CD4-positive, CD25-positive, alpha-beta regulatory T cell (primary cell): ENCODE data around the gene HHIP. TPM values are rescaled to one million over a fixed set of nuclear protein-coding genes. Genes with fewer than 3 reads are reported as not detected.
"Not testable (repeated sequence)": the region's sequence is repeated elsewhere in the genome, so short reads cannot be mapped to it uniquely, and the experiment has no call there.

Experiments used
- ATAC-seq, 2 donors: fragments of 150-1000 bp; cut with Tn5 transposase; one replicate each; pipeline ENCODE4 v1.10.0; 2021; ENCODE audit warnings: low read depth in 2 of 2, moderate number of reproducible peaks in 2 of 2, moderate library complexity in 1 of 2
- DNase-seq, 3 donors: peaks; one replicate each; pipeline versions ENCODE4 v3.0.0 to v3.0.0-alpha.2; 2012 to 2022; ENCODE audit warnings: mixed read lengths in 1 of 3
- H3K27ac ChIP-seq: one replicate; pipeline ENCODE4 v1.7.0; 2013; ENCODE audit warnings: mild to moderate bottlenecking, low read length; ENCODE audit not compliant: insufficient read depth, poor library complexity, severe bottlenecking
- H3K27me3 ChIP-seq: one replicate; pipeline ENCODE4 v1.7.0; 2013; ENCODE audit warnings: low read length; ENCODE audit not compliant: control insufficient read depth, insufficient read depth
- H3K36me3 ChIP-seq: one replicate; pipeline ENCODE4 v1.7.0; 2013; ENCODE audit warnings: mild to moderate bottlenecking, low read length, moderate library complexity; ENCODE audit not compliant: control insufficient read depth, insufficient read depth
- H3K4me1 ChIP-seq: 2 replicates; pipeline ENCODE4 v1.7.0; 2013; ENCODE audit warnings: mild to moderate bottlenecking, low read length; ENCODE audit not compliant: insufficient read depth, control insufficient read depth, poor library complexity, severe bottlenecking
- H3K4me3 ChIP-seq: one replicate; pipeline ENCODE4 v1.7.0; 2013; ENCODE audit warnings: low read depth, mild to moderate bottlenecking, low read length, moderate library complexity
- H3K9me3 ChIP-seq, 2 experiments: 1 replicate in 1 of 2; 2 replicates in 1 of 2; pipeline ENCODE4 v1.7.0; 2013; ENCODE audit warnings: low read length in 2 of 2, mild to moderate bottlenecking in 1 of 2, moderate library complexity in 1 of 2; ENCODE audit not compliant: control insufficient read depth in 2 of 2
- H3K27ac Mint-ChIP-seq, 3 donors: one replicate each; pipeline ENCODE4 v1.8.0; 2020 to 2022; ENCODE audit warnings: mild to moderate bottlenecking in 3 of 3, mixed read lengths in 3 of 3, moderate library complexity in 2 of 3
- H3K27me3 Mint-ChIP-seq: one replicate; pipeline ENCODE4 v1.8.0; 2022; ENCODE audit warnings: mild to moderate bottlenecking, mixed read lengths
- H3K36me3 Mint-ChIP-seq: one replicate; pipeline ENCODE4 v1.8.0; 2020; ENCODE audit warnings: mixed read lengths
- H3K4me1 Mint-ChIP-seq, 4 donors: one replicate each; pipeline ENCODE4 v1.8.0; 2020 to 2022; ENCODE audit warnings: mixed read lengths in 4 of 4, mild to moderate bottlenecking in 1 of 4
- H3K4me3 Mint-ChIP-seq, 4 donors: one replicate each; pipeline ENCODE4 v1.8.0; 2020 to 2022; ENCODE audit warnings: mild to moderate bottlenecking in 4 of 4, mixed read lengths in 4 of 4, moderate library complexity in 3 of 4
- H3K9me3 Mint-ChIP-seq, 7 donors: one replicate each; pipeline ENCODE4 v1.8.0; 2020 to 2022; ENCODE audit warnings: mixed read lengths in 7 of 7, mild to moderate bottlenecking in 3 of 7, moderate library complexity in 2 of 7
- polyA plus RNA-seq, 4 donors: library from polyadenylated mRNA; unstranded; fragments of 300-500 nt; fragmentation: Illumina TruSeq; gene quantifications; one replicate each; pipeline ENCODE4 v1.2.3, GENCODE V29; 2021
- total RNA-seq: library from RNA; stranded (reverse); gene quantifications from one replicate; pipeline ENCODE4 v1.2.3, GENCODE V29; 2022

The HHIP gene
- total and polyA plus RNA-seq, 5 donors from 2014 or later: not detected

- H3K4me1 ChIP-seq: no peaks in the 10 kb centered on the region
- Mint-ChIP-seq H3K27me3 (no peaks in the 10 kb centered on the region), H3K36me3 (no peaks in the 10 kb centered on the region), H3K4me1 (no peaks in the 10 kb centered on the region), H3K27ac (no peak overlapping the region), H3K9me3 (peaks cover 0 to 7% (median 3%) of the 10 kb centered on the region in 7 donors), H3K4me3 (no peak overlapping the region)
- H3K9me3 ChIP-seq: no peaks in the 10 kb centered on the region
- no peak overlapping the region for H3K4me3 ChIP-seq
- H3K27ac ChIP-seq: no peak overlapping the region
- no peaks in the 10 kb centered on the region for H3K27me3 ChIP-seq
- no peak for ATAC-seq
- no peaks in the 10 kb centered on the region for H3K36me3 ChIP-seq
- DNase-seq: no peak
Measured at GRCh38 chr4:144748814-144749555, 103.0 kb downstream of the HHIP start.

GRCh38 chr4:144750348-144750747 lies 104.4 kb downstream of the HHIP start:
- Mint-ChIP-seq H3K4me3 (no peak overlapping the region), H3K4me1 (no peaks in the 10 kb centered on the region), H3K27ac (no peak overlapping the region), H3K36me3 (no peaks in the 10 kb centered on the region), H3K9me3 (peaks cover 0 to 7% (median 3%) of the 10 kb centered on the region in 7 donors), H3K27me3 (no peaks in the 10 kb centered on the region)
- ATAC-seq (no peak), DNase-seq (no peak)
- no peaks in the 10 kb centered on the region for H3K9me3 ChIP-seq
- no peaks in the 10 kb centered on the region for H3K4me1 ChIP-seq
- H3K36me3 ChIP-seq: no peaks in the 10 kb centered on the region
- no peak overlapping the region for H3K27ac ChIP-seq
- no peak overlapping the region for H3K4me3 ChIP-seq
- H3K27me3 ChIP-seq: no peaks in the 10 kb centered on the region

GRCh38 chr4:144754562-144755410 lies 108.8 kb downstream of the HHIP start:
- DNase-seq (no peak), ATAC-seq (no peak)
- H3K36me3 ChIP-seq: no peaks in the 10 kb centered on the region
- H3K9me3 ChIP-seq: no peaks in the 10 kb centered on the region
- Mint-ChIP-seq H3K27ac (no peak overlapping the region), H3K4me1 (no peaks in the 10 kb centered on the region), H3K9me3 (peaks cover 0 to 6% (median 2%) of the 10 kb centered on the region in 7 donors), H3K4me3 (no peak overlapping the region), H3K36me3 (no peaks in the 10 kb centered on the region), H3K27me3 (no peaks in the 10 kb centered on the region)
- H3K27ac ChIP-seq: no peak overlapping the region
- H3K27me3 ChIP-seq: no peaks in the 10 kb centered on the region
- no peak overlapping the region for H3K4me3 ChIP-seq
- H3K4me1 ChIP-seq: no peaks in the 10 kb centered on the region

GRCh38 chr4:144757969-144758368 lies 112.0 kb downstream of the HHIP start:
- Mint-ChIP-seq H3K9me3 (peaks cover 0 to 8% (median 3%) of the 10 kb centered on the region in 7 donors), H3K4me1 (no peaks in the 10 kb centered on the region), H3K36me3 (no peaks in the 10 kb centered on the region), H3K4me3 (no peak overlapping the region), H3K27ac (no peak overlapping the region), H3K27me3 (no peaks in the 10 kb centered on the region)
- DNase-seq (no peak), ATAC-seq (no peak)
- Histone ChIP-seq H3K27me3 (no peaks in the 10 kb centered on the region), H3K4me3 (no peak overlapping the region), H3K36me3 (no peaks in the 10 kb centered on the region), H3K27ac (no peak overlapping the region), H3K9me3 (no peaks in the 10 kb centered on the region), H3K4me1 (no peaks in the 10 kb centered on the region)

GRCh38 chr4:144768809-144769208 lies 122.9 kb downstream of the HHIP start:
- not testable (repeated sequence) for H3K4me1 ChIP-seq, H3K4me1 Mint-ChIP-seq, H3K27ac Mint-ChIP-seq, H3K4me3 Mint-ChIP-seq, H3K4me3 ChIP-seq, H3K27ac ChIP-seq, DNase-seq, H3K9me3 ChIP-seq, H3K27me3 Mint-ChIP-seq, H3K36me3 ChIP-seq, ATAC-seq, H3K36me3 Mint-ChIP-seq, H3K27me3 ChIP-seq
- peaks cover 0 to 15% (median 4%) of the 10 kb centered on the region in 7 donors for H3K9me3 Mint-ChIP-seq

- Histone ChIP-seq H3K4me1 (no peaks in the 10 kb centered on the region), H3K9me3 (no peaks in the 10 kb centered on the region), H3K27me3 (no peaks in the 10 kb centered on the region), H3K36me3 (no peaks in the 10 kb centered on the region), H3K4me3 (no peak overlapping the region), H3K27ac (no peak overlapping the region)
- no peak for DNase-seq
- Mint-ChIP-seq H3K27me3 (no peaks in the 10 kb centered on the region), H3K4me1 (no peaks in the 10 kb centered on the region), H3K9me3 (peaks cover 0 to 5% (median 2%) of the 10 kb centered on the region in 7 donors), H3K27ac (no peak overlapping the region), H3K36me3 (no peaks in the 10 kb centered on the region), H3K4me3 (no peak overlapping the region)
- no peak for ATAC-seq
Measured at GRCh38 chr4:144778364-144778763, 132.4 kb downstream of the HHIP start.

GRCh38 chr4:144782345-144782744 lies 136.4 kb downstream of the HHIP start:
- Histone ChIP-seq H3K4me1 (no peaks in the 10 kb centered on the region), H3K9me3 (no peaks in the 10 kb centered on the region), H3K27me3 (no peaks in the 10 kb centered on the region), H3K4me3 (no peak overlapping the region), H3K27ac (no peak overlapping the region), H3K36me3 (no peaks in the 10 kb centered on the region)
- H3K9me3 Mint-ChIP-seq: peaks cover 0 to 5% (median 0%) of the 10 kb centered on the region in 7 donors
- H3K36me3 Mint-ChIP-seq: no peaks in the 10 kb centered on the region
- no peak overlapping the region for H3K4me3 Mint-ChIP-seq
- H3K4me1 Mint-ChIP-seq: no peaks in the 10 kb centered on the region
- no peaks in the 10 kb centered on the region for H3K27me3 Mint-ChIP-seq
- DNase-seq: no peak
- no peak overlapping the region for H3K27ac Mint-ChIP-seq
- ATAC-seq: no peak
